Naive thymus-derived CD4-positive, alpha-beta T cell (primary cell): Measurements from ENCODE around the gene SULT1C4. TPM values are rescaled to one million over a fixed set of nuclear protein-coding genes. Genes with fewer than 3 reads are reported as not detected.

ENCODE experiments used
- ATAC-seq: fragments of 150-1000 bp; cut with Tn5 transposase; 2 replicates; pipeline ENCODE4 v1.10.0; 2021; ENCODE audit warnings: mild to moderate bottlenecking, moderate library complexity
- CTCF ChIA-PET: fragments of 350-600 bp; sonication (Branson Sonifier 250); formaldehyde crosslinking; loops from one replicate; lab custom pipeline; 2021; ENCODE audit warnings: antibody characterized with exemption; lab: Charles Lee
- POLR2A ChIA-PET: fragments of 350-600 bp; sonication (Branson Sonifier 250); formaldehyde crosslinking; loops from one replicate; lab custom pipeline; 2021; ENCODE audit warnings: antibody characterized with exemption, inconsistent platforms; lab: Charles Lee
- DNase-seq, 9 donors: peaks; one replicate each; pipeline versions ENCODE4 v3.0.0 to v3.0.0-alpha.2; 2020 to 2022; ENCODE audit warnings: mixed read lengths in 1 of 9
- H3K27ac ChIP-seq: one replicate; pipeline ENCODE4 v1.7.0; 2013; ENCODE audit warnings: mild to moderate bottlenecking, low read depth, low read length, moderate library complexity
- H3K27me3 ChIP-seq, 2 donors: one replicate each; pipeline ENCODE4 v1.7.0; 2013; ENCODE audit warnings: low read length in 2 of 2, mild to moderate bottlenecking in 2 of 2, moderate library complexity in 2 of 2; ENCODE audit not compliant: control insufficient read depth in 2 of 2, insufficient read depth in 2 of 2
- H3K36me3 ChIP-seq, 3 experiments: 1 replicate in 2 of 3; 2 replicates in 1 of 3; pipeline ENCODE4 v1.7.0; 2013; ENCODE audit warnings: low read length in 3 of 3, mild to moderate bottlenecking in 3 of 3, moderate library complexity in 1 of 3; ENCODE audit not compliant: insufficient read depth in 3 of 3, control insufficient read depth in 2 of 3
- H3K4me1 ChIP-seq, 2 donors: one replicate each; pipeline ENCODE4 v1.7.0; 2013; ENCODE audit warnings: low read length in 2 of 2, mild to moderate bottlenecking in 2 of 2, moderate library complexity in 1 of 2; ENCODE audit not compliant: control insufficient read depth in 2 of 2, insufficient read depth in 2 of 2
- H3K4me3 ChIP-seq: 2 replicates; pipeline ENCODE4 v1.7.0; 2013; ENCODE audit warnings: mild to moderate bottlenecking, low read length
- H3K9me3 ChIP-seq, 3 experiments: 1 replicate in 2 of 3; 2 replicates in 1 of 3; pipeline ENCODE4 v1.7.0; 2013; ENCODE audit warnings: low read length in 3 of 3; ENCODE audit not compliant: control insufficient read depth in 2 of 3
- H3K27ac Mint-ChIP-seq, 9 donors: one replicate each; pipeline ENCODE4 v1.8.0; 2020 to 2022; ENCODE audit warnings: mixed read lengths in 9 of 9, mild to moderate bottlenecking in 8 of 9, moderate library complexity in 5 of 9, inconsistent platforms in 2 of 9
- H3K27me3 Mint-ChIP-seq, 5 donors: one replicate each; pipeline ENCODE4 v1.8.0; 2021 to 2022; ENCODE audit warnings: mixed read lengths in 5 of 5, mild to moderate bottlenecking in 1 of 5
- H3K36me3 Mint-ChIP-seq, 5 donors: one replicate each; pipeline ENCODE4 v1.8.0; 2020 to 2022; ENCODE audit warnings: mixed read lengths in 5 of 5, mild to moderate bottlenecking in 3 of 5, inconsistent platforms in 1 of 5
- H3K4me1 Mint-ChIP-seq, 7 donors: one replicate each; pipeline ENCODE4 v1.8.0; 2020 to 2022; ENCODE audit warnings: mixed read lengths in 7 of 7, mild to moderate bottlenecking in 3 of 7, inconsistent platforms in 1 of 7
- H3K4me3 Mint-ChIP-seq, 10 donors: one replicate each; pipeline ENCODE4 v1.8.0; 2020 to 2022; ENCODE audit warnings: mild to moderate bottlenecking in 10 of 10, mixed read lengths in 10 of 10, moderate library complexity in 6 of 10, inconsistent platforms in 2 of 10
- H3K9me3 Mint-ChIP-seq, 11 donors: one replicate each; pipeline ENCODE4 v1.8.0; 2020 to 2022; ENCODE audit warnings: mixed read lengths in 11 of 11, mild to moderate bottlenecking in 4 of 11, inconsistent platforms in 1 of 11, moderate library complexity in 1 of 11
- intact Hi-C, 2 donors: fragments of 100-400 bp; cut with micrococcal nuclease; formaldehyde crosslinking; loops; one replicate each; pipeline ENCODE4 v1.15.1; 2023
- polyA plus RNA-seq, 2 donors: library from polyadenylated mRNA; unstranded; fragments of 300-500 nt; fragmentation: Illumina TruSeq; gene quantifications; one replicate each; pipeline ENCODE4 v1.2.3, GENCODE V29; 2021
- total RNA-seq, 6 experiments: library from RNA in 5 of 6; stranded (reverse) in 5 of 6; gene quantifications; 1 replicate in 5 of 6; 2 replicates in 1 of 6; pipeline ENCODE4 v1.2.3 and lab custom pipeline; 2021 to 2026

SULT1C4 gene
- total and polyA plus RNA-seq, 7 experiments from 2014 or later, result 0.78 TPM; not detected in 6

DNA sequence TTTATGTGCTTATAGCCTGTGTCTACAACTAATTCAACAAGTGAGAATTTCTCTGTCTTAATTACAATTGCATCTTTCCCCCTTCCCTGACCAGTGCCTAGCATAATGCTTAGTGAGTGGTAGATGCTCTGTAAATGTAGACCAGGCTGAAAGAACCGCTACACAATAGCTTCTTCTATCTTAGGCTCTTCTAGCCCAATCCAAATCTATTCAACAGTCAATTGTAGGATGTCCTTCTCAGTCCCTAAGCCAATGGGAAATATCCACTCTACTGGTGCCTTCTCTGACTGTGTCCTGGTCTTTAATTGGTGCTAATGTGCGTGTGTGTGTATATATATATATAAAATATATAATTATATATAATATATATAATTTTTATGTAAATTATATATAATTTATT lies 37.2 kb downstream of the SULT1C4 start:
- ChIA-PET CTCF (interaction anchor here (1.5 kb wide), 1 partner anchor 12 kb away, joined by 3 read pairs; no protein-coding TSS in a partner anchor), POLR2A (interaction anchor here (0.6 kb wide), 1 partner anchor 168 kb away, joined by 3 read pairs; no protein-coding TSS in a partner anchor)
- Histone ChIP-seq H3K9me3 (no peaks in the 10 kb centered on the region), H3K27me3 (no peaks in the 10 kb centered on the region), H3K4me1 (no peaks in the 10 kb centered on the region), H3K27ac (no peak overlapping the region), H3K36me3 (no peaks in the 10 kb centered on the region), H3K4me3 (no peak overlapping the region)
- H3K36me3 Mint-ChIP-seq, result no peaks in the 10 kb centered on the region
- H3K4me1 Mint-ChIP-seq, result no peaks in the 10 kb centered on the region
- intact Hi-C loops, result no loop called here
- H3K4me3 Mint-ChIP-seq, result no peak overlapping the region
- peaks cover 0 to 5% (median 0%) of the 10 kb centered on the region in 5 donors for H3K27me3 Mint-ChIP-seq
- no peaks in the 10 kb centered on the region for H3K9me3 Mint-ChIP-seq
- ATAC-seq, result no peak
- no peak overlapping the region for H3K27ac Mint-ChIP-seq
- no peak for DNase-seq

DNA sequence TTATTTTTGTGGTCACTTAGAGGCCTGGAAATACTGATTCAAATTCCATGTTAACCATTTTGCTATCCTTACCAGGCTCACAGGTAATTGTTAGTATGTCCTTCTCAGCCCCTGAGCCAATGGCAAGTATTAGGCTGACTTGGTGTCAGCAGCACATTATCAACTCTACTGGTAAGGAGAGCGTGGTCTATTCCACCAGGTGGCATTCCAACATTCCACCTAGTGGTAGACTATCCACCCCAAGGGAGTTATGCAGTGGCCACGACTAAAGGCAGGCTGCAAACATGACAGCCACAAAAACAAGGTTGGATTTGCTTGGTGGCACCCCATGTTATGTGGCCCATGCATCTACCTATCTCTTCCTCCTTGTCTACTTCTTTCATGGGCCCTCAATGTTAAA lies 39.5 kb downstream of the SULT1C4 start:
- no peak overlapping the region for H3K27ac ChIP-seq
- no peaks in the 10 kb centered on the region for H3K36me3 ChIP-seq
- CTCF ChIA-PET, result no interaction called here
- peaks cover 0 to 2% (median 0%) of the 10 kb centered on the region in 11 donors for H3K9me3 Mint-ChIP-seq
- H3K4me3 ChIP-seq, result no peak overlapping the region
- H3K27ac Mint-ChIP-seq, result no peak overlapping the region
- DNase-seq (peak in 3 of 9 donors; percentile 1 to 3 (median 1)), ATAC-seq (peak; percentile 32)
- intact Hi-C loops, result loop anchor here in 1 of 2 donors (1.0 kb wide), 1 partner anchor 167 kb away; no protein-coding TSS in a partner anchor
- POLR2A ChIA-PET, result interaction anchor here (0.7 kb wide), 1 partner anchor 30 kb away, joined by 3 read pairs; no protein-coding TSS in a partner anchor
- no peak overlapping the region for H3K4me3 Mint-ChIP-seq
- no peaks in the 10 kb centered on the region for H3K4me1 Mint-ChIP-seq
- no peaks in the 10 kb centered on the region for H3K9me3 ChIP-seq
- H3K36me3 Mint-ChIP-seq, result no peaks in the 10 kb centered on the region
- H3K27me3 Mint-ChIP-seq, result peaks cover 0 to 5% (median 2%) of the 10 kb centered on the region in 5 donors
- H3K4me1 ChIP-seq, result no peaks in the 10 kb centered on the region
- H3K27me3 ChIP-seq, result no peaks in the 10 kb centered on the region

DNA sequence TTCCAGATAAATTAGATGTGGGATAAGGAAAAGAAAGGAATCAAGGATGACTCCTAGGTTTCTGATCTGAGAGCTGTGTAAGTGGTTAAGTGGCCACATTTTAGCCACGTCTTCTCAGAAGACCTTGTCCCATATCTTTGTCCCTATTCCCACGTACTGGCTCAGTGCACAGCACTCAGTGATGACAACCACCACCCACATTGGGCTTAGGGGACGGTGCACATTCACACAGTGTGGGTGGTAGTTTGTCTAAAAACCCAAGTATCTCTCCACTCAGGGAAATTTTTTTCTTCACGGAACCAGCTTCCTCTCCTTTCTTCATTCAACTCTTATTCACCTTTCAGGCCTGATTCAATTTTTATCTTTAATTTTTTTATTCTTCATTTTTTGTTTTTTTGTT lies 40.7 kb downstream of the SULT1C4 start:
- Histone ChIP-seq H3K9me3 (no peaks in the 10 kb centered on the region), H3K4me1 (no peaks in the 10 kb centered on the region), H3K27ac (no peak overlapping the region), H3K27me3 (no peaks in the 10 kb centered on the region), H3K36me3 (no peaks in the 10 kb centered on the region), H3K4me3 (no peak overlapping the region)
- intact Hi-C loops, result no loop called here
- DNase-seq, result no peak
- H3K27me3 Mint-ChIP-seq, result peaks cover 1 to 17% (median 8%) of the 10 kb centered on the region in 5 donors
- H3K27ac Mint-ChIP-seq, result peak overlapping the region in 1 of 9 donors; percentile 8
- H3K9me3 Mint-ChIP-seq, result peaks cover 0 to 2% (median 0%) of the 10 kb centered on the region in 11 donors
- no peak for ATAC-seq
- no peaks in the 10 kb centered on the region for H3K36me3 Mint-ChIP-seq
- no peak overlapping the region for H3K4me3 Mint-ChIP-seq
- no peaks in the 10 kb centered on the region for H3K4me1 Mint-ChIP-seq
- CTCF ChIA-PET, result no interaction called here
- POLR2A ChIA-PET, result no interaction called here

DNA sequence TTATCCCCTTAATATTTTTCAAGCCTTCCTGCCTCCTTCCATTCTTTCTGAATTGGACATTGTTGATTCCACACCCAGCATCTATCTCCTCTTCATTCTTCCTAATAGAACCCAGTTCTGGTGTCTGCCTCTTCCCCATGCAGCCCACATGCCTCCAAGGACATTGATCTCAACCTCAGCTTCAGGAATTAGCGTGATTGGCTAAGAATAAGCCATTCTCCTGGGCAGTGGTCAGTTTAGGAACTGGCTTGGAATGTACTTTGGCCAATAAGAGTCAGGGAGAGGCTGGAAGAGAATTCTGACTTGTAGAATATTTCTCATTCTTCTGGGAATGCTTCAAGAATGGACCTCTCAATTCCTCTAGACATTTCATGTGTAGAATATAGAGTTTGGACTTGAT lies 45.3 kb downstream of the SULT1C4 start:
- no peaks in the 10 kb centered on the region for H3K36me3 Mint-ChIP-seq
- H3K27ac ChIP-seq, result no peak overlapping the region
- no peak overlapping the region for H3K27ac Mint-ChIP-seq
- H3K27me3 ChIP-seq, result no peaks in the 10 kb centered on the region
- ATAC-seq, result no peak
- H3K4me3 Mint-ChIP-seq, result no peak overlapping the region
- H3K36me3 ChIP-seq, result no peaks in the 10 kb centered on the region
- ChIA-PET POLR2A (interaction anchor here (0.6 kb wide), 1 partner anchor 109 kb away, joined by 3 read pairs; no protein-coding TSS in a partner anchor), CTCF (no interaction called here)
- DNase-seq, result no peak
- no peak overlapping the region for H3K4me3 ChIP-seq
- H3K27me3 Mint-ChIP-seq, result peaks cover 11 to 26% (median 14%) of the 10 kb centered on the region in 5 donors
- no peaks in the 10 kb centered on the region for H3K4me1 ChIP-seq
- no peaks in the 10 kb centered on the region for H3K4me1 Mint-ChIP-seq
- no peaks in the 10 kb centered on the region for H3K9me3 ChIP-seq
- H3K9me3 Mint-ChIP-seq, result peaks cover 0 to 5% (median 0%) of the 10 kb centered on the region in 11 donors
- intact Hi-C loops, result no loop called here

DNA sequence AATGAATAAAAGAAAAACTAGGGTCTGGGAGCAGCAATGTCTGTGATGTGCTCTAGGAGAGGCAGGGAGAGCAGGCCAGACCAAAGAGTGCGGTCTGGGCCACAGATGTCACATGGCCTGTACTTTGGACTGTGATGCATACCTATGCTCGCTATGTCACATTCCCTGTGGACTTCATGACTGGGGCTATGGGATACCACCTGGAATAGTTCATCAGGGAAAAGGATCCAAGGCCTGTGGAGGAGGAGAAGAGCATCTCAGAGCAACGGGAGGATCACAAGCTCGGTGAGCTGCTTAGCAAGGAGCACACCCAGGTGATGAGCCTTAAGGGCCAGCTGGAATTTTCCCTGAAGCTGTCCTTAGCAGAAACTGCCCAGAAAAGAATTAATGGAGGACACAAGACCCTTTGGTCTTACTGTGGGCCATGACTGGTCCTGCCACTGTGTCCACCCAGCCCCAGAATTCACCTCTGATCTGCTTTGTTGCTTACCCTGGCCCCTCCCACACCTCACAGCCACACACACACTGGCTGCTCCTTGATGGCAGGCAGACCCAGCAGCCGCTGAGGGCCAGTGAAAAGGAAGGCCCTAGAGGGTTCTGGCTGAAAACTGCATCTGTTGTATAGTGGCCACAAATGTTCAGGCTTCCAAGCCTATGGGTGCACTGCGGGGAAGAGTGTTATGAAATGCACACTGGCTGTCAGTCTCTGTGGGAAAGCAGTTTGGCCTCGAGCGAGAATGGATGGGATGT lies 45.9 kb downstream of the SULT1C4 start:
- POLR2A ChIA-PET, result no interaction called here

DNA sequence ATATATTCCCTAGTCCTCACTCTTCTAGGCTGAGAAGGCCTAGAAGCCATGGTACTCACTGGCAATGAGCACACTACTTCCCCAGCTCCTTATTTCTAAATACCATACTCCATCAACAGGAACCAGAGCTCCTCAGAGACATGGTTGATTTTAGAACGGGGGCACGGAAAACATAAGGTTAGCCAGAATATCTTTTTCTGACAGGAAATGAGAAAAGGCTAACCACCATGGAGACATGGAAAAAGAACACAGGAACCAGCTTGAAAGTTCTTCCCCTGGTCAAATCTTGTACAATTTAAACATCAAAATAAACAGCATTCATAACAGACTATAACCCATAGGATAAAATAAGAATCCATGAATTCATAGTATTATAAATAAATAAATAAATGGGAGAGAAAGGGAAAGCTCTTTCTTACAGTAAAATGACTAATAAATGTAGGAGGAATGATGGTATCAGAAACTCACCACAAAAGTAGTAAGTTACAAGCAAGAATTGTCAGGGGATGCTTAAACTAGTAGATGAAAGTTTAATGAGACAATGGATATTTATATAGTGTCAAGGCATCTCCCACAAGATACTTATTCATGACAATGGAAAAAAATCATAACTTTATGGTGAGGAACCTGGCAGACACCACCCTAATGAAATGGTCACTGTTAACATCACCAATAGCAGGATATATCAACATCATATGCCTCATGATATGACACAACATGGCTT lies 50.7 kb downstream of the SULT1C4 start:
- Mint-ChIP-seq H3K9me3 (peaks cover 0 to 4% (median 0%) of the 10 kb centered on the region in 11 donors), H3K4me1 (no peaks in the 10 kb centered on the region), H3K27me3 (peaks cover 8 to 34% (median 12%) of the 10 kb centered on the region in 5 donors), H3K27ac (no peak overlapping the region), H3K4me3 (no peak overlapping the region), H3K36me3 (no peaks in the 10 kb centered on the region)
- intact Hi-C loops, result no loop called here
- ChIA-PET POLR2A (no interaction called here), CTCF (no interaction called here)
- H3K9me3 ChIP-seq, result no peaks in the 10 kb centered on the region
- no peak overlapping the region for H3K4me3 ChIP-seq
- no peaks in the 10 kb centered on the region for H3K27me3 ChIP-seq
- H3K36me3 ChIP-seq, result no peaks in the 10 kb centered on the region
- no peaks in the 10 kb centered on the region for H3K4me1 ChIP-seq
- no peak overlapping the region for H3K27ac ChIP-seq
- DNase-seq (no peak), ATAC-seq (no peak)

More for the DNA sequence above, 45.9 kb downstream of the SULT1C4 start:
- H3K36me3 Mint-ChIP-seq, result no peaks in the 10 kb centered on the region
- Histone ChIP-seq H3K36me3 (no peaks in the 10 kb centered on the region), H3K4me3 (no peak overlapping the region), H3K4me1 (no peaks in the 10 kb centered on the region), H3K27me3 (no peaks in the 10 kb centered on the region), H3K9me3 (no peaks in the 10 kb centered on the region), H3K27ac (no peak overlapping the region)
- no peaks in the 10 kb centered on the region for H3K4me1 Mint-ChIP-seq
- DNase-seq (no peak), ATAC-seq (no peak)
- intact Hi-C loops, result no loop called here
- peaks cover 11 to 26% (median 14%) of the 10 kb centered on the region in 5 donors for H3K27me3 Mint-ChIP-seq
- H3K4me3 Mint-ChIP-seq, result no peak overlapping the region
- no peak overlapping the region for H3K27ac Mint-ChIP-seq
- peaks cover 0 to 5% (median 0%) of the 10 kb centered on the region in 11 donors for H3K9me3 Mint-ChIP-seq
- CTCF ChIA-PET, result no interaction called here
